NCI-H146 treated with DMSO at 0.1 percent for 48 hours (cell line): ENCODE results near the gene ST8SIA5.
"Not testable (repeated sequence)": the region's sequence is repeated elsewhere in the genome, so short reads cannot be mapped to it uniquely, and the experiment has no call there.

ENCODE experiments used
- DNase-seq: peaks from one replicate; lab custom pipeline; 2025; ENCODE audit not compliant: unreplicated experiment; lab: John Stamatoyannopoulos, UW

The ST8SIA5 gene, protein sequence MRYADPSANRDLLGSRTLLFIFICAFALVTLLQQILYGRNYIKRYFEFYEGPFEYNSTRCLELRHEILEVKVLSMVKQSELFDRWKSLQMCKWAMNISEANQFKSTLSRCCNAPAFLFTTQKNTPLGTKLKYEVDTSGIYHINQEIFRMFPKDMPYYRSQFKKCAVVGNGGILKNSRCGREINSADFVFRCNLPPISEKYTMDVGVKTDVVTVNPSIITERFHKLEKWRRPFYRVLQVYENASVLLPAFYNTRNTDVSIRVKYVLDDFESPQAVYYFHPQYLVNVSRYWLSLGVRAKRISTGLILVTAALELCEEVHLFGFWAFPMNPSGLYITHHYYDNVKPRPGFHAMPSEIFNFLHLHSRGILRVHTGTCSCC

DNA sequence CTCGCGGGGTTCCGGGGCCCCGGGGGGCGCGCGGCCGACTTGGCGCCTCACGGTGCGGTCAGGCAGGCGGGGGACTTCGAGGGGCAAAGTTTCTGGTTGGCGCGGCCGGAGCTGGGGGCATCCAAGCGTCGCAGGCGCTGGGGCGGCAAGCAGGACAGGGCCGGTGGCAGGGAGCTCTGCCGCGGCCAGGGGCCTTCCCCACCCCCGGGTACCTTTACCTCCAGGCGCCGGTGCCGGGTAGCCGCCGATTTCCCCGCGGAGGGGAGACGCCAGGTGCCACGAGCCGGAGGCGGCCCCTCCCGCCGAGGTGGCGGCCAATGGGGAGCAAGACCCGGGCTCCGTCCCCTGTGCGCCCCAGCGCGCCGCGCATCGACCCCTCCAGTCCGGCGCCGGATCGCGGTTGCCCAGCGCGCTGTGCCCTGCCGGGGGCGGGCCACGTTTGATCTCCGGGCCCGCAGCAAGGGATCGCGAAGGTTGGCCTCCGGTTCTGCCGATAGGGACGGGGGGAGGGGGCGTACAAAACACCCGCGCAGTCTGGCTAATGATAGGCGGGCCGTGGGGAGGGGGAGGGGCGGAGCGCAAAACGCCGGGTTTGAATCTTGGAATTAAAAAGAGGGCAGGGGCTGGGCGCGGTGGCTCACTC is at the start of gene ST8SIA5:
Gene ST8SIA5 (minus strand): TSS at position 495 of the 643 bp plus-strand sequence. CDS start 545 bp downstream, outside the sequence.
- DNase-seq: peak; percentile 97

- not testable (repeated sequence) for DNase-seq
These were observed 39.1 kb upstream of the ST8SIA5 start for GRCh38 chr18:46795945-46796344.

DNA sequence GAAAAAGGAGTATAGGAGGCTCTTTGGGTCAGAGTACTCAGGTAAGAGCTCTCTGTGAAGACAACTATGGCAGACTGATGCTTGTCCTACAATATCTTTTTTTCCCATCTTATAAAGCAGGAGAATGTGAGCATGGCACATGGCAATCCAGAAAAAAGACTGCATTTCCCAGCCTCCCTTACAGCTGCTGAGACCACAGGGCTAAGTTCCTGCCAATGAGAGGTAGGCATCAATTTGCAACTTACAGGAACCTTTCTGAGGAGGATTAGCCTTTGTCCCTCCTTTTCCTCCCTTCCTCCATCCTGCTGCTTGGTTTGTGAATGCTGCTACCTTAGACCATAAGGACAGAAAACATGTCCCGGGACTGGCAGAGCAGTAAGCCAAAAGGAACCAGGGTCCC is 37.8 kb upstream of the ST8SIA5 start:
- no peak for DNase-seq

GRCh38 chr18:46793565-46793964 is 36.7 kb upstream of the ST8SIA5 start:
- no peak for DNase-seq

DNA sequence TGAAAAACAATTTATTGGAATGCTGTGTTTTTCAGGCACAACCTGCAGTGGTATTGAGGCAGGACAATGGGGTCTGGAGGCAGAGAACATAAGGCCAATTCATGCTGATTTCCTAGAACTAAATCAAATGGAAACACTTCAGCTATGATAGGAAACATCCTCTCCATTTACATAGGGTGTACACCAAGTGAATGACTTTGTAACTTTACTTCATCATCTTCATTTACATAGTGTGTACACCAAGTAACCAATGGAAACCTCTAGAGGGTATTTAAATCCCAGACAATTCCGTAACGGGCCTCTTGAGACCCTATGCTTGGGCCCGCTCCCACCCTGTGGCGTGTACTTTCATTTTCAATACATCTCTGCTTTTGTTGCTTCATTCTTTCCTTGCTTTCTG is 32.2 kb upstream of the ST8SIA5 start:
- DNase-seq: no peak

DNA sequence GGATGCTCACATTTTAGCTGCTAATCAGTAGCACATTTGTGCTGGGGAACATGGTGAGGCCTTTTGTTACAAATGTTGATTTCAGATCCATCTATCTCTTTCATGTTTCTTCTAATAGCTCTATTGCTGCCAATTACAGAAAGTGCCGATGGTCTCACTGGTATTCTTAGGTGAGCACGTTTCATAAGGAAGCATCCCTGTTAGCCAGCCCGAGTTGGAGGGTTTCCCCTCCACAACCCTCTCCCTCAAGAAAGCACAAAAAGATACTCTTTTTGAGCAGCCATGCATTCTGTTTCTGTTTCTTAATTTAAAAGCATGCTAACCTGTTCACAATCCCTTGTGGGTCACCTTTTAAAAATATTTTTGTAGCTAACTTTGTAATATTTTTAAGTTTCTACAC is 30.8 kb upstream of the ST8SIA5 start:
- no peak for DNase-seq

DNA sequence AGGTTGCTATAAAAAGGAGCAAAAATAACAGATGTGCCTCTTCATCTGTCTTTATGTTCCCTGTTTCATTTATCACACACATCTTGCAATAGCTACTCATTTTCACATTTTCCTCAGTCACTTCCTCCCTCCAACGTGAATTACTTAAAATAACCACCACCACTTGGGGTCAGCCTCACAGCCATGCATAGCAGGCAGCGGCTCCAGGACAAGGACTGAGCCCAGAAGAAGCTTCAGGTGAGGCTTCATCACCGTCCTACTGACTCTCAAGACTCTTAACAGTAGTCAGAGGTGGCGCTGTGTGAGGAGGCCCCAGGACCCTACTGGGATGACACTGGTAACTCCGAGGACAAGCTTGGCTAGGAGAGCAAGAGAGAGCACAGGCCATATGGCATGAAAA is 15.5 kb upstream of the ST8SIA5 start:
- no peak for DNase-seq

GRCh38 chr18:46771141-46771540 is 14.3 kb upstream of the ST8SIA5 start:
- no peak for DNase-seq

- no peak for DNase-seq
These were observed 13.9 kb upstream of the ST8SIA5 start for GRCh38 chr18:46770708-46771107.

DNA sequence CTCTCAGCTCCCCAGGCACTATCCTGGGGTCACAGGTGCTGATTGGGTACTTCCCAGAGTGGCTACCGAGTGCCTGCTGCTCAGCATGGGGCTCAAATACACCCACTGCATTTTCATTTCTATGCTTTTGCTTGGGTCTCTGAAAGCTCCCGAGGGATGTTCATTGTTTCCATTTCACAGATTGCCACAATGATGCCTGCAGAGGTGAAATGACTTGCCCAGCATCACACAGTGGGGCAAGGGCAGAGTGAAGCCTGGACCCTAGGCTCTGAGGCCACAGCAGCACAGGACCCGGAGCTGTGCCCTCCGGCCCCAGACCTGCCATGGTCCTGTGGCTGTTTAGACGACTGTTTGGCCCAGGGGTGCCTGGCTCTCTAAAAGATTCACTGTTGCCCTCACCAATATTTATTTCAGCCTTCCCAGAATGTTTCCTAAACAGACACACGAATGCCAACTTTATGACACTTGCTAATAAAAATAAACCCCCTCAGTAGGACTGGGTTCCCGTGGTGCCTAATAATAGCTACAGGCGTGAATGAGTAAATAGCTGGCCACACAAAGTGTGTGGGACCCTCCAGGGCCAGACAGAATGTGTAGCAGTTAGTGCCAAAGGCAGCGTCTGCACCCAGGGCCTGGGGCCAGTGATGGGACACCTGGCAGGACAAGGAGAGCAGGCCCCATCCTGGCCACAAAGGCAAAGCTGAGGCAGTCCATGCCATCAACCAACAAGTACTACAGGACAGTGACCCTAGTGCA is 11.5 kb upstream of the ST8SIA5 start:
- DNase-seq: no peak

DNA sequence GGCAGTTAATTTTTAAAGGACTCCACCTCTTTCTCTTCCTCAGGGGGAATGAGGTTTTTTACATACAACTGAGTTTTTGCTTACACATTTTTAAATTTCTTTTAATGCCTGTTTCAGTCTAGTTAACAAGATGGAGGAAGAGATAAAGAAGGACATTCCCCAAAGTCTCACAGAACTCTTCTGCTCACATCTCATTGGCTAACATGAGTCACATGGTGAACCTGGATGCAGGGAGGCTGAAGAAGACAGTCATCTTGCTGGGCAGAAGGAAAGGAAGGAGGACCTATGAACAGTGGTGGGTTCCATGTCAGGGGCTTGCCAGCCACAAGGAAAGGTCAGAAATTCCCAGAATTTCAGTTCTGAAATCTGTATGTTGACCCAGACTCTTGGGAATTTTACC is 10.4 kb upstream of the ST8SIA5 start:
- no peak for DNase-seq

DNA sequence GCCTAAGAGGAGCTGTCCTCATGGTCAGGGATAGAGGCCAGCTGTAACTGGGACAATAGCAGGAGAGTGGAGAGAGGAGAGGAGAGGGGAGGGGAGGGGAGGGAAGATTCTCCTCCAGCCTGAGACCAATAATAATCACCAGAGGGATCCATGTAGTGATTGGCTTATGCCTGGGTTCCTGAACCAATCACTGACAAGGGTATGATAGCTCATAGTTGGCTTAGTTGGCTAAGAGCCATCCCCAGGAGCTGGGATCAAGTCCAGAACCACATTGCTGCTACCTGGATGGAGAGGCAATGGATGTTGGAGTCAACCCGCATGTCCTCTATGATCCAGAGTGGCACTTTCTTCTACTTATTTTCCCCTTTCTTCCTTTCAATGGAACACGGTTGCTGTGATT is 7.7 kb upstream of the ST8SIA5 start:
- DNase-seq: no peak

- peak; percentile 99 for DNase-seq
These were observed 4.4 kb upstream of the ST8SIA5 start for GRCh38 chr18:46761059-46761769.

DNA sequence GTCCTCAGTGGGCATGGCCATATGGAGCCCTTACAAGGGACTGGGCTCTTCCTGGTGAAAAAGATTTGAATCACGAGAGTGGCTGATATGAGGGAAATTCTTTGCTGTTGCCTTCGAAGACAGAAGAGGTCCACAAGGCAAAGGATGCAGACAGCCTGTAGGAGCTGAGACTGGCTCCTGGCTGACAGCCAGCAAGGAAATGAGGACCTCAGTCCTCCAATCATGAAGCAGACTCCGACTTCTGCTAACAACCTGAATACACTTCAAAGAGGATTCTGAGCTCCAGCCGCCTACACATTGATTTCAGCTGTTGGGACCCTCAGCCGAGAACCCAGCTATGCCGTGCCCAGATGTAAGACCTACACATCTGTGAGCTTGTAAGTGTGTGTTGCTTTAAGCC is 3.0 kb upstream of the ST8SIA5 start:
- peak; percentile 97 for DNase-seq

GRCh38 chr18:46756025-46756558 is 761 bp downstream of the ST8SIA5 start:
- DNase-seq: peak; percentile 48

GRCh38 chr18:46755315-46756024 is 1.4 kb downstream of the ST8SIA5 start:
- no peak for DNase-seq

DNA sequence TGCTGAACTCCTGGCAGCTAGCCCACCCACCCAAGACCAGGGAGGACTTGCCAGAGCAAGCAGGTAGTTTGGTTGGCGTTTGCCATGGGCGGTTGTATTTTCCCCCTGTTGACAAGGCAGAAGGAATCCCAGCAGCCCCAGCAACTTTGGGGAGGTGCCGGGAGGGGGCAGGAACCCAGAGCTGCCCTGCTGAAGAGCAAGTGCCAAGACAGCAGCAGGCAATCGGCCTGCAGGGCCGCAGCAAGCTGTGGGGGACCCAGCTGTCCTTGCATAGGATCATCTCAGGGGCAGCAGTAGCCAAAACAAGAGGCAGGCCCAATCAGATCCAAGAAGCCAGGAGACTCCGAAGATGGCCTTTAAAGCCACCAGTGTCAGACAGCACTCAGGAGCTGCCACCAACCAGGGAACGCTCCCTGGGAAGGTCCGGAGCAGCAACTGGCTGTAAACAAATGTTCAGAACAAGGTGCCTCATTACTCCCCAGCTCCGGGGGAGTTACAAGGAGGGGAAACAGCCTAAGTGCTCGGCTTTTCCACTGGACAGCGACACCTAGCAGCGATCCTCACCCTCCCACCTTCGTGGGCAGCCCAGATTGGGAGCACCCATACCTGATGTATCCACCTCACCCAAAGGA is 2.1 kb downstream of the ST8SIA5 start:
- peak; percentile 67 for DNase-seq

GRCh38 chr18:46754188-46754587 is 2.7 kb downstream of the ST8SIA5 start:
- no peak for DNase-seq

DNA sequence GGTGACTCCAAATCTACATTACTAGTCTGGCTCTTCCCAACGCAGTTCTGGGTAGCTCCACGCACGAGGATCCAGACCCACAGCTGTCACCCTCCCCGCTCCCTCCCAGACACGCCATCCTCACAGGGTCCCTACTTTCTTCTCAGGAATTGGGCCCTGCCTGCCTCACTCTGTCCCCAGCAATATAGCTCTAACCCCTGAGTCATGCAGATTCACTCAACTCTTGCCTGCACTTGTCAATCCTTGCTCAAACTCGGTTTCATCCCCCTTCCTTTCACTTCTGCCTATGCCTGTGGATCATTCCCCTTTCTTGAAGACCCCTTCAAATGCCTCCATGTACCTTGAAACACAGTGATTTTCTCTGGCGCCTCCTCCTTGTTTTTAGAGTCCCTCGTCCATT is 5.0 kb downstream of the ST8SIA5 start:
- DNase-seq: no peak

GRCh38 chr18:46750626-46751025 is 6.2 kb downstream of the ST8SIA5 start:
- DNase-seq: no peak
